GM18526 (cell line): ENCODE data around the gene IL11RA.

Experiments used
- POLR2A ChIP-seq: IDR thresholded peaks from 3 replicates; pipeline ENCODE4 v1.6.1; 2011; ENCODE audit not compliant: insufficient read length; ENCODE audit errors: extremely low read depth

Gene IL11RA

GRCh38 chr9:34624475-34625185 lies 27.4 kb upstream of the IL11RA start:
- no peak for TF ChIP-seq POLR2A

GRCh38 chr9:34625186-34625486 lies 26.8 kb upstream of the IL11RA start:
- no peak for TF ChIP-seq POLR2A

DNA sequence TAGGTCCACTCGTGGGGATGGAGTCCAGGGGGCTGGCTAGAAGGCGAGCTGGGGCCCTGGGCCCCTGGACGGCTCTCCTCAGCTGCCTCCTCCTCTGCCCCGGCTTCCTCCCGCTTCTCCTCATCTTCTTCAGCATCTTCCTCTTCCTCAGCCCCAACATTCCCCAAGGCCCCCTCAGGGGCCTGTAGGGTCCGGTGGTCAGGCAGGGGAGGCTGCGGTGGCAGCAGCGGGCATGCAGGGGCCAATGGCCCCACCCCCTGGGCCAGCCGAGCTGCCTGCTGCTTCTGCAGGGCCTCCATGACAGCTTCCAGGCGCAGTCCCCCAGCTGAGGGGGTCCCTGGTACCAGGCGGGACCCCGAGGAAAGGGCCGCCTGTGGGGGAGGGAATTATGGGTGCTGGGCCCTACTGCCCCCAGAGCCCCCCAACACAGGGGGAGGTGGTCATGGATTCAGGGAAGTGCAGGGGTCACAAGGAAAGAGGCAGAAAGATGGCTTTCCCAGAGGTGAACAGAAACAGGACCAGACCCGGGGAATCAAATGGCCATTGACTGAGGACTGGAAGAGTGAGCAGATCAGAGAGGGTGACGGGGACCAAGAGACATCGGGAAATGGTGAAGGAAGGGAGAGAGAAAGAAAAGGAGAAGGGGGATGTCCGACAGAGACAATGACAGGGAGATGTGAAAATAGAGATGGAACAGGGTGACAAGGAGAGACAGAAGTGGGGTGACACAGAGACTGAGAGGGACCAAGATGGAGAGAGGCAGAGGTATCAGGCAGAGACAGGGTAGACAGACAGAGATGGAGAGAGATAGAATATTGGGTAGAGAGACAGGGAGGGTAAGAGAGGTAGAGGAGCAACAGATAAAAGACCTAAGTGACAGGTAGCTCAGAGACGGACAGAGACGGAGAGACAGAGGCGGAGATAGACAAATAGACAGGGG lies 24.0 kb upstream of the IL11RA start:
- TF ChIP-seq POLR2A, result no peak

DNA sequence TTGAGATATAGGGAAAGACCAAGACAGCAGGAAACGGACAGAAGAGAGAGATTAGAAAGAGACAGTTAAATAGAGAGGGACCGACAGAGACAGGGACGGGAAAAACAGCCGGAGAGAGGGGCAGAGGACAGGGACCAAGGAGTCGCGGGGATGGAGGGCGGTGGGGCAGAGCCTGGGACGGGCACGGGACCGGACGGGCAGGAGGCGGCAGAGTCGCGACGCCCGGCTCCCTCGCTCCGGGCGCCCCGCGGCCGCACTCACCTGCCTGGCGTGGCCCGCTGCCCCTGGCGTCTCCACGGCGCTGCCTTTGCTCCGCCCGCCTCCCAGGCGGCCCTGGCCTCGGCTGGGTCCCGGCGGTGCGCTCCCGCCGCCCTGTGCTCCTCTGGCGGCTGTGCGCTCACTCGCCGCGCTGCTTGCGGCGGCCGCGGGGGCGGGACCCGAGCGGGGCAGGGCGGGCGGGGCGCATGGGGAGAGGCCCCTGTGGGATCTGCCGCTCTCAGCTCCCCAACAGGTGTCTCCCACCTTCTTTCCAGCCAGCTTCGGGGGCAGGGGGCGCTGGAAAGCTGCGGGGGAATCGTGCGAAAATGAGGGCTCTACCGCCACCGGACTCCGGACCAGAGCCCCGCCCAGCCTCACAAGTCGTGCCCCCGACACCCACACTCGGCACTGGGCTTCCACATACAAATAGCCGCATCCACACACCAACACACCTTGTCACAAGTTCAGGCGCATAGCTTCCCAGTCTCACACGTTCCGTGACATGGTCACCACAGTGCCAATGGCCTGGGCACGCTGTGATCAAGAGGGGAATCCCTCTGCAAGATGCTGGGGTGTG lies 23.1 kb upstream of the IL11RA start, which contains the start of gene ARID3C:
ARID3C (minus strand) TSS at position 411 of the 835 bp plus-strand sequence. CDS start 1,052 bp downstream, outside the sequence.
- no peak for TF ChIP-seq POLR2A

DNA sequence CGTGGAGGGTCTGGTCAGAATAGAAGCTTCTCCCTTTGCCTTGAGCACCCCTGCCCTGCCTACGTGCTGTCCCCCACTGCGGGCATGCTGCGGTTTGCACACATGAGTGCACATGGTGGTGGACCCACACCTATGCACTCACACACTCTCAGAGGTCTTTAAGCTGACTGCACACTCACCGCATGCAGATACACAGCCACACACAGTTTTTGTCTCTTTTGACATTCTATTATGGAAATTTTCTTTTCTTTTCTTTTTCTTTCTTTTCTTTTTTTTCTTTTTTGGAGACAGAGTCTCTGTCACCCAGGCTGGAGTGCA lies 22.5 kb upstream of the IL11RA start:
- TF ChIP-seq POLR2A, result no peak

GRCh38 chr9:34630402-34631154 lies 21.4 kb upstream of the IL11RA start:
- TF ChIP-seq POLR2A, result no peak

- TF ChIP-seq POLR2A, result no peak
Observed at GRCh38 chr9:34633166-34633565, 18.8 kb upstream of the IL11RA start.

DNA sequence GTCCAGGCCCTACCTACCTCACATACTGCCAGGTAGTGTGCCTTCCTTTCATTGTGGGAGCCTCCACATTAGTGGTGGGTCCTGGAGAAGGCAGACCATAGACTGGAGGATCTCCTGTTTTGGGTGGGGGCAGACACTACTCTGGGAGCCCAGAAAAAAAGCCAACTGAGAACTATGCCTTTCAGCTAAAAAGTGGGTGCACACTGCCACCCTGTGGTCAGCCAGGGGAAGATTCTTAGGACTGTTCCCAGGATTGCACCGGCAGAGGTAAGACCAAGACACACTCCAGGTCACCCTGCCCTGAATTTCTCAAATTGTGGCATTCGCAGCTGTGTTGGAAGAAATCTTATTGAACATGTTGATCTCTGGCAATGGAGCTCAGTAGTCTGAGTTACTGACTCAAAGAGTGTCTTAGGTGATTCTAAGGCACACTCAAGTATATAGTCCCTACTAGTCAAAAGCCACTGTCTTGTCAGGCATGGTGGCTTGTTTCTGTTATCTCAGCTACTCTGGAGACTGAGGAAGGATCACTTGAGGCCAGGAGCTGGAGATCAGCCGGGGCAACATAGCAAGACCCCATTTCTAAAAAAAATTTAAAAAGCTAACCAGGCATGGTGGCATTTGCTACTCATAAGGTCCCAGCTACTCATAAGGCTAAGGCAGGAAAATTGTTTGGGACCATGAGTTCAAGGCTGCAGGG lies 18.0 kb upstream of the IL11RA start:
- TF ChIP-seq POLR2A, result no peak

DNA sequence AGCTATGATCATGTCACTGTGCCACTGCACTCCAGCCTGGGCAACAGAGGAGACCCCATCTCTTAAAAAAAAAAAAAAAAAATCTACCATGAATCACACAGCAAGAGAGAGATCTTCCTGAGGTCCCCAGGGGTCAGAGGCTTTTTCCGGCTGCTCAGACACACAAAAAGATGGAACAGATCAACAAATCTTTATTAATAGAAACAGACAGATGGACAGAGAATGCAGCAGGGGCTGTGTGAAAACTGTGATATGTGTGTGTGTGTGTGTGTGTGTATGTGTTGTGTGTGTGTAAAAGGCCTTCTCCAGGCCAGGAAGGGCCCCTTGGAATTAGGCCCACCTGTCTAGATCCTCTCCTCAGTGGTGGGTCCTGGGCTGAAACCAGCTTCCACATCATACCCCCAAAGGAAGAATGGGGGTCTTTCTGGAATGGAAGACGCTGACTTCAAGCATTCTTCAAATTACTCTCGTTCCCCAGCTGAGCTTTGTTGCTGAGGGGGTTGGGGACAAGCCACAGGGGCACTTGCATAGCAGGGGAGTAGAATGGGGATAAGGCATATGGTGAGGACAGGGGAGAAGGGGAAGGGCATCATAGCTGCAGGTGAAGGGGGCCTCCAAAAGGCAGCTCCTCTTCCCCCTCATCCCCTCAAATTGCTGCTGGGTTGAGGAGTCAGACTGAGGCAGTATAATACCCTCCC lies 17.3 kb upstream of the IL11RA start:
- TF ChIP-seq POLR2A, result no peak

DNA sequence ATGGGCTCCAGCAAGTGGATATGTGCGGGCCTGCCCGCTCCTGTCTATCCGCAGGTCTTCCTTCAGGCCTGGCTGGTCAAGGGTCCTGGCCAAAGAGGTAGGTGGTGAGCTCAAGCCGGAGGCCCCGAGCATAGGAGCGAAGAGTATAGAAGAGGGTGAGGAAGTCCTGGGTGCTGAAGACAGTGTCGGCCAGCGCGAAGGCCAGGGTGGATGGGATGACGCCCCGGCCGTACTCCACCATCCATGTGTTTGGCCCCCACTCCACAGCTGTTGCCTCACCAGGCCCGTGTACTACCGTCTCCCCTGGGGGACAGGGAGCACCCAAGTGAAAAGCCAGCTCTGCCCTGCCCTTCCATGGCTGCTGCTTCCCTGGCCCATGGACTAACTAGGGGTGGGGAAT lies 16.4 kb upstream of the IL11RA start:
- TF ChIP-seq POLR2A, result no peak

DNA sequence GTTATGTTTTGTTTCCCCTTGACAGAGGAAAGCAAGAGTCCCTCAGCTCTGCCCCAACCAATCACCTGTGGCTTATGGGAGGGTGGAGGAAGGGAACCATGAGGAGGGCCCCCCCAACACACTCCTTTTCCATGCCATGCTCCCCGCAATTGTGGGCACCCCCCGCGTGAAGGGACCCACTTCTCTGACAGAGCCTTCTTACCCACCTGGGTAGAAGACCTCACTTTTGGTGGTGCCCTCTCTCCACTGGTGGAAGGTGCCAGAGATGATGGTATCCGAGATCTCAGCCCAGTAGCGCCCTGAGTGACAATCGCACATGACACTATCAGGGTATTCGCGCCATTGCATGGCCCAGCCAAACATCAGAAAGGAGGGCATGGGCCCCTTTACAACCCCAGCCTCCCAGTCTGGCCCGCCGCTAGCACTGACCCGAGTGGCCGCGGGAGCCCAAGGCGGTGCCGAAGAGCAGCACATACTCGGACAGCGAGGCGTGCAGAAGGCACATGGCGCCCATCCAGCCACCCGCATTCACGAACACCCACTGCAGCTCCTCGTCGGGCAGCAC lies 15.1 kb upstream of the IL11RA start:
- no peak for TF ChIP-seq POLR2A

GRCh38 chr9:34637356-34638137 lies 14.4 kb upstream of the IL11RA start, which contains the start of gene SIGMAR1:
Gene SIGMAR1, minus strand, starts transcription at chr9:34637787. Its CDS starts 90 bp downstream, at chr9:34637697.
- peak; percentile 70 for TF ChIP-seq POLR2A

GRCh38 chr9:34638138-34638445 lies 13.9 kb upstream of the IL11RA start:
- TF ChIP-seq POLR2A, result no peak
